Esophagus mucosa (tissue), 1 donor: Measurements from ENCODE around the gene AGTRAP. TPM values are rescaled to one million over a fixed set of nuclear protein-coding genes. Genes with fewer than 3 reads are reported as not detected.

Source experiments
- ATAC-seq: fragments of 200-7000 bp; cut with Tn5 transposase; one replicate; pipeline ENCODE4 v1.9.1; 2020
- total RNA-seq: library from RNA; stranded (reverse); gene quantifications from one replicate; pipeline ENCODE4 v1.2.4, GENCODE V29; 2023
- donor health status: DM: yes; HTN: yes; CAD: no.

The AGTRAP gene
- total RNA-seq, 1 donor from 2014 or later, result 50.4 TPM

- ATAC-seq, result no peak
Observed at GRCh38 chr1:11764519-11764918, 28.6 kb downstream of the AGTRAP start.

GRCh38 chr1:11765661-11766428 lies 29.9 kb downstream of the AGTRAP start:
- peak; percentile 14 for ATAC-seq

GRCh38 chr1:11766429-11766776 lies 30.5 kb downstream of the AGTRAP start:
- ATAC-seq, result no peak

GRCh38 chr1:11767922-11768704 lies 32.2 kb downstream of the AGTRAP start:
- no peak for ATAC-seq

- ATAC-seq, result no peak
Observed at GRCh38 chr1:11768821-11769220, 32.9 kb downstream of the AGTRAP start.

GRCh38 chr1:11769274-11769673 lies 33.3 kb downstream of the AGTRAP start:
- no peak for ATAC-seq

GRCh38 chr1:11770011-11770410 lies 34.1 kb downstream of the AGTRAP start:
- no peak for ATAC-seq

GRCh38 chr1:11771481-11772043 lies 35.6 kb downstream of the AGTRAP start:
- ATAC-seq, result no peak

GRCh38 chr1:11772458-11772857 lies 36.5 kb downstream of the AGTRAP start:
- ATAC-seq, result no peak

- no peak for ATAC-seq
Observed at GRCh38 chr1:11774753-11775152, 38.8 kb downstream of the AGTRAP start.

GRCh38 chr1:11777658-11778322 lies 41.9 kb downstream of the AGTRAP start:
- ATAC-seq, result no peak

- no peak for ATAC-seq
Observed at GRCh38 chr1:11778336-11778735, 42.4 kb downstream of the AGTRAP start.

GRCh38 chr1:11778844-11779623 lies 43.1 kb downstream of the AGTRAP start:
- no peak for ATAC-seq

- no peak for ATAC-seq
Observed at GRCh38 chr1:11779715-11780379, 43.9 kb downstream of the AGTRAP start.

GRCh38 chr1:11780380-11781147 lies 44.6 kb downstream of the AGTRAP start:
- no peak for ATAC-seq

GRCh38 chr1:11781297-11781696 lies 45.4 kb downstream of the AGTRAP start:
- ATAC-seq, result no peak

- ATAC-seq, result no peak
Observed at GRCh38 chr1:11782127-11782708, 46.3 kb downstream of the AGTRAP start.

GRCh38 chr1:11783556-11783955 lies 47.6 kb downstream of the AGTRAP start:
- no peak for ATAC-seq

GRCh38 chr1:11784256-11784992 lies 48.5 kb downstream of the AGTRAP start:
- ATAC-seq, result no peak
